B cell (primary cell): Measurements from ENCODE around the gene FRYL. TPM values are rescaled to one million over a fixed set of nuclear protein-coding genes. Genes with fewer than 3 reads are reported as not detected.

Experiments
- ATAC-seq: fragments of 200-7000 bp; cut with Tn5 transposase; one replicate; pipeline ENCODE4 v1.10.0; 2021; ENCODE audit warnings: low read depth, mild to moderate bottlenecking, moderate number of reproducible peaks, moderate library complexity
- CTCF ChIA-PET: fragments of 350-600 bp; sonication (Branson Sonifier 250); formaldehyde crosslinking; loops from one replicate; lab custom pipeline; 2021; ENCODE audit warnings: antibody characterized with exemption, inconsistent platforms; lab: Charles Lee
- POLR2A ChIA-PET: fragments of 350-600 bp; sonication (Branson Sonifier 250); formaldehyde crosslinking; loops from one replicate; lab custom pipeline; 2021; ENCODE audit warnings: antibody characterized with exemption; lab: Charles Lee
- DNase-seq: peaks from one replicate; pipeline ENCODE4 v3.0.0; 2013
- H2AFZ ChIP-seq: 2 replicates; pipeline ENCODE4 v1.6.1; 2012; ENCODE audit warnings: mild to moderate bottlenecking, low read depth, low read length; ENCODE audit not compliant: insufficient read depth, poor library complexity, severe bottlenecking
- H3K27ac ChIP-seq, 2 donors: 1 replicate in 1 of 2; 2 replicates in 1 of 2; pipeline ENCODE4 v1.5.1; 2012 to 2013; ENCODE audit warnings: low read length in 2 of 2, mild to moderate bottlenecking in 2 of 2, moderate library complexity in 1 of 2
- H3K27me3 ChIP-seq, 4 experiments: fragments of 200-600 bp in 1 of 4; sonication (generic) in 1 of 4; replicated peaks in 1 of 4; 1 replicate in 2 of 4; 2 replicates in 2 of 4; pipeline versions ENCODE4 v1.6.1 to v1.7.0; 2013 to 2016; ENCODE audit warnings: low read length in 3 of 4, mild to moderate bottlenecking in 2 of 4, mixed read lengths in 1 of 4, moderate library complexity in 1 of 4; ENCODE audit not compliant: insufficient read depth in 4 of 4, control insufficient read depth in 3 of 4; ENCODE audit errors: control extremely low read depth in 1 of 4
- H3K36me3 ChIP-seq, 2 experiments: replicated peaks in 1 of 2; 1 replicate in 1 of 2; 2 replicates in 1 of 2; pipeline versions ENCODE4 v1.6.1 to v1.7.1; 2013; ENCODE audit warnings: low read length in 1 of 2; ENCODE audit not compliant: insufficient read depth in 2 of 2, control insufficient read depth in 1 of 2; ENCODE audit errors: control extremely low read depth in 1 of 2, extremely low read depth in 1 of 2
- H3K4me1 ChIP-seq, 2 donors: fragments of 200-600 bp in 1 of 2; sonication (generic) in 1 of 2; 1 replicate in 1 of 2; 2 replicates in 1 of 2; pipeline versions ENCODE4 v1.5.1 to v1.6.1; 2013 to 2017; ENCODE audit warnings: low read length in 2 of 2; ENCODE audit not compliant: control insufficient read depth in 2 of 2, insufficient read depth in 2 of 2
- H3K4me2 ChIP-seq: replicated peaks from 2 replicates; pipeline ENCODE3; 2012; ENCODE audit warnings: mild to moderate bottlenecking, low read depth, low read length; ENCODE audit not compliant: poor library complexity, severe bottlenecking
- H3K4me3 ChIP-seq, 5 experiments: fragments of 200-600 bp in 1 of 5; sonication (generic) in 1 of 5; 1 replicate in 3 of 5; 2 replicates in 2 of 5; pipeline versions ENCODE4 v1.5.1 to v1.7.0; 2011 to 2016; ENCODE audit warnings: low read length in 4 of 5, mild to moderate bottlenecking in 4 of 5, low read depth in 2 of 5, control low read depth in 1 of 5, moderate library complexity in 1 of 5; ENCODE audit not compliant: insufficient read depth in 1 of 5; ENCODE audit errors: control extremely low read depth in 1 of 5, extremely low read depth in 1 of 5
- H3K79me2 ChIP-seq: fragments of 200-600 bp; sonication (generic); one replicate; pipeline ENCODE4 v1.6.0; 2016; ENCODE audit warnings: low read length; ENCODE audit not compliant: control insufficient read depth, insufficient read depth
- H3K9ac ChIP-seq: fragments of 200-600 bp; sonication (generic); 2 replicates; pipeline ENCODE4 v1.6.1; 2017; ENCODE audit warnings: mild to moderate bottlenecking, low read length, moderate library complexity
- H3K9me3 ChIP-seq, 3 donors: one replicate each; pipeline versions ENCODE4 v1.6.1 to v1.7.1; 2013; ENCODE audit warnings: low read length in 2 of 3; ENCODE audit not compliant: control insufficient read depth in 2 of 3, insufficient read depth in 1 of 3; ENCODE audit errors: control extremely low read depth in 1 of 3
- H4K20me1 ChIP-seq: 2 replicates; pipeline ENCODE4 v1.6.0; 2012; ENCODE audit warnings: mild to moderate bottlenecking, low read length; ENCODE audit not compliant: insufficient read depth, control insufficient read depth, poor library complexity, severe bottlenecking
- H3K27ac Mint-ChIP-seq: one replicate; pipeline ENCODE4 v1.8.0; 2021; ENCODE audit warnings: mixed read lengths
- H3K27me3 Mint-ChIP-seq: one replicate; pipeline ENCODE4 v1.8.0; 2021; ENCODE audit warnings: mixed read lengths
- H3K4me1 Mint-ChIP-seq: one replicate; pipeline ENCODE4 v1.8.0; 2021; ENCODE audit warnings: mixed read lengths
- H3K4me3 Mint-ChIP-seq: one replicate; pipeline ENCODE4 v1.8.0; 2021; ENCODE audit warnings: mixed read lengths
- H3K9me3 Mint-ChIP-seq: one replicate; pipeline ENCODE4 v1.8.0; 2022; ENCODE audit warnings: mixed read lengths; ENCODE audit not compliant: insufficient read depth
- EZH2 ChIP-seq: IDR thresholded peaks from 2 replicates; pipeline ENCODE4 v1.6.1; 2012; ENCODE audit warnings: borderline replicate concordance, low read depth, mild to moderate bottlenecking, moderate library complexity, low read length; ENCODE audit not compliant: insufficient read depth, poor library complexity, severe bottlenecking
- WGBS: methylation state at CpG from one replicate; pipeline ENCODE4 v1.1.5; 2013; ENCODE audit warnings: missing lambda C conversion rate; ENCODE audit not compliant: insufficient coverage; 5-methylcytosine and 5-hydroxymethylcytosine counted together
- intact Hi-C: fragments of 100-400 bp; cut with micrococcal nuclease; formaldehyde crosslinking; loops from one replicate; pipeline ENCODE4 v1.10.0; 2022
- polyA plus RNA-seq: library from polyadenylated mRNA; depleted of rRNA; stranded (reverse); fragments of >200 nt; gene quantifications from 2 replicates; pipeline ENCODE4 v1.2.3, GENCODE V29; 2012
- total RNA-seq, 2 donors: library from RNA; stranded (reverse); fragments of 120-200 nt in 1 of 2; gene quantifications; 1 replicate in 1 of 2; 2 replicates in 1 of 2; pipeline versions ENCODE4 v1.2.3 to v1.2.4, GENCODE V29; 2013 to 2022
- TF ChIP-seq, protein P1 (sequence below): fragments of 200-600 bp; IDR thresholded peaks from one replicate; pipeline ENCODE4 v1.8.0; 2022; ENCODE audit warnings: antibody characterized with exemption, mild to moderate bottlenecking

Gene FRYL
- total and polyA plus RNA-seq, 2 donors (not counting 1 experiment from before 2014, with no cell fraction given): 15.5 to 138 TPM

GRCh38 chr4:48756689-48757220 is 23.3 kb downstream of the FRYL start:
- POLR2A ChIA-PET: no interaction called here
- Histone ChIP-seq H3K36me3 (peaks cover 0 to 3% of the 10 kb centered on the region in 2 experiments), H4K20me1 (peaks cover 65% of the 10 kb centered on the region), H3K79me2 (peaks cover 84% of the 10 kb centered on the region), H3K27ac (no peak overlapping the region), H3K9ac (no peak overlapping the region), H3K4me3 (no peak overlapping the region), H3K4me1 (peaks cover 3 to 15% of the 10 kb centered on the region in 2 donors), H3K9me3 (peaks cover 0 to 11% (median 1%) of the 10 kb centered on the region in 3 donors), H3K4me2 (no peak overlapping the region), H2AFZ (no peak overlapping the region), H3K27me3 (no peaks in the 10 kb centered on the region)
- Mint-ChIP-seq H3K4me3 (no peak overlapping the region), H3K27ac (no peak overlapping the region), H3K4me1 (peaks cover 53% of the 10 kb centered on the region), H3K27me3 (no peaks in the 10 kb centered on the region), H3K9me3 (no peaks in the 10 kb centered on the region)
- CTCF ChIA-PET: no interaction called here
- DNase-seq (no peak), ATAC-seq (no peak)
- WGBS: 100% methylated on average over 4 of the region's 4 CpGs
- no peak for TF ChIP-seq EZH2
- TF ChIP-seq, protein P1, sequence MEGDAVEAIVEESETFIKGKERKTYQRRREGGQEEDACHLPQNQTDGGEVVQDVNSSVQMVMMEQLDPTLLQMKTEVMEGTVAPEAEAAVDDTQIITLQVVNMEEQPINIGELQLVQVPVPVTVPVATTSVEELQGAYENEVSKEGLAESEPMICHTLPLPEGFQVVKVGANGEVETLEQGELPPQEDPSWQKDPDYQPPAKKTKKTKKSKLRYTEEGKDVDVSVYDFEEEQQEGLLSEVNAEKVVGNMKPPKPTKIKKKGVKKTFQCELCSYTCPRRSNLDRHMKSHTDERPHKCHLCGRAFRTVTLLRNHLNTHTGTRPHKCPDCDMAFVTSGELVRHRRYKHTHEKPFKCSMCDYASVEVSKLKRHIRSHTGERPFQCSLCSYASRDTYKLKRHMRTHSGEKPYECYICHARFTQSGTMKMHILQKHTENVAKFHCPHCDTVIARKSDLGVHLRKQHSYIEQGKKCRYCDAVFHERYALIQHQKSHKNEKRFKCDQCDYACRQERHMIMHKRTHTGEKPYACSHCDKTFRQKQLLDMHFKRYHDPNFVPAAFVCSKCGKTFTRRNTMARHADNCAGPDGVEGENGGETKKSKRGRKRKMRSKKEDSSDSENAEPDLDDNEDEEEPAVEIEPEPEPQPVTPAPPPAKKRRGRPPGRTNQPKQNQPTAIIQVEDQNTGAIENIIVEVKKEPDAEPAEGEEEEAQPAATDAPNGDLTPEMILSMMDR: no peak
- intact Hi-C loops: no loop called here

DNA sequence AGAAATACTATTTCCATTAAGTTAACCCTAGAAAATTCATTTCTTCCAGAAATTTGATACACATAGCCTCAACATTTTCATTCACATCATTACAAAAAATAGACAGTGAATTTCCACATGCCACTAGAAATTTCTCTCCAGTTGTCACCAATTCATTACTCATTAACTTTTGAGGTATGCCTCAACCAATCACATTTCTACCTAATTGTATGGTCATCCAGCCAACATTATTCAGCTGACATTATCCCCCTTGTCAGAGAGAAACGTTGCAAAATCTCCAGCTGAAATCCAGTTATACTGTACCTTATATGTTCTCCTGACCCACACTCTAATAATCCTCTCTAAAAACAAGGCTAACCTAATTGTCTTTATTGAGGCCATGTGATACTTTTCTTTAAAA is 24.8 kb downstream of the FRYL start:
- ATAC-seq (no peak), DNase-seq (no peak)
- H3K4me2 ChIP-seq: no peak overlapping the region
- no peaks in the 10 kb centered on the region for H3K27me3 Mint-ChIP-seq
- H3K9me3 ChIP-seq: peaks cover 0 to 11% (median 1%) of the 10 kb centered on the region in 3 donors
- no peak for TF ChIP-seq EZH2
- TF ChIP-seq, protein P1: no peak
- H3K9ac ChIP-seq: no peak overlapping the region
- peaks cover 10 to 28% of the 10 kb centered on the region in 2 donors for H3K4me1 ChIP-seq
- ChIA-PET POLR2A (no interaction called here), CTCF (no interaction called here)
- no peaks in the 10 kb centered on the region for H3K9me3 Mint-ChIP-seq
- H3K4me1 Mint-ChIP-seq: peaks cover 59% of the 10 kb centered on the region
- H2AFZ ChIP-seq: no peak overlapping the region
- no peak overlapping the region for H3K4me3 ChIP-seq
- no peak overlapping the region for H3K27ac ChIP-seq
- peaks cover 57% of the 10 kb centered on the region for H4K20me1 ChIP-seq
- peaks cover 84% of the 10 kb centered on the region for H3K79me2 ChIP-seq
- intact Hi-C loops: no loop called here
- no peak overlapping the region for H3K27ac Mint-ChIP-seq
- no peaks in the 10 kb centered on the region for H3K27me3 ChIP-seq
- H3K36me3 ChIP-seq: peaks cover 0 to 2% of the 10 kb centered on the region in 2 experiments
- no CpG with 5 or more reads among the region's 1 CpG for WGBS
- no peak overlapping the region for H3K4me3 Mint-ChIP-seq
